T-helper 22 cell (primary cell): Measurements from ENCODE around the gene CCDC116.

Experiments used
- DNase-seq: peaks from one replicate; pipeline ENCODE4 v3.0.0-alpha.2; 2020; ENCODE audit warnings: low read depth

The CCDC116 gene

GRCh38 chr22:21682385-21683175 lies 50.0 kb downstream of the CCDC116 start:
- DNase-seq = no peak

GRCh38 chr22:21683401-21683811 lies 50.8 kb downstream of the CCDC116 start:
- no peak for DNase-seq

GRCh38 chr22:21684492-21685163 lies 52.1 kb downstream of the CCDC116 start:
- no peak for DNase-seq

GRCh38 chr22:21685164-21685513 lies 52.6 kb downstream of the CCDC116 start:
- DNase-seq = no peak

- DNase-seq = no peak
Observed at GRCh38 chr22:21686193-21686608, 53.6 kb downstream of the CCDC116 start.
